Suppressor macrophage treated with lipopolysaccharide for 4 hours (primary cell): ENCODE results near the gene TBXT.

ENCODE experiments used
- DNase-seq: peaks from one replicate; pipeline ENCODE4 v3.0.0-alpha.2; 2020

TBXT gene

DNA sequence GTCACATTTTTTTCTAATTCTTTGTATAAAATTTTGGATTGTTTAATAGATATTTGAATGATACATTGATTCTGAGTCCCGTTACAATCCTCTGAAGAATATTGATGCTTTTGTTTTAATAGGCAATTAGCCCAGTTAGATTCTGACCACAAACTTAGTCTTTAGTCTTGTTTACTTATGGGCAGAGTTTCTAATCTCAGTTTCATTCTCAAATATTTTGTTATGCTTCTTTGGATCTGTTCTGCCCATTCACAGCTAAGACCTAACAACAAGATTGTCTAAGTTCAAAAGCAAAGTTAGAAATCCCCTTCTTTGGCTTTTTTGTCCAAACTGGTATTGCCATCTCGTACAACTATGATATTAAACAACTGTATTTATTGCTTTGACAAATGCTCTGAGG lies 58.0 kb downstream of the TBXT start:
- no peak for DNase-seq
